ENCODE data around the gene ZMYM3. TPM values are rescaled to one million over a fixed set of nuclear protein-coding genes. Genes with fewer than 3 reads are reported as not detected.
A peak's percentile ranks its signal among the peaks of the same experiment; 100 is the strongest.

Gene ZMYM3
- total and polyA plus RNA-seq, 2 experiments from 2014 or later: 31.0 to 71.1 TPM

- H3K4me3 Mint-ChIP-seq: peak overlapping the region; percentile 92
- TF ChIP-seq REST (IDR thresholded peaks at IDR 0.05; ENCODE audit: unreplicated experiment) (no peak), ETS1 (IDR thresholded peaks at IDR 0.05) (no peak), CTCF (conservative IDR thresholded peaks at IDR 0.05; ENCODE audit: low read depth in 2 of 2) (no peak), JUNB (IDR thresholded peaks at IDR 0.05; ENCODE audit: unreplicated experiment) (no peak), NANOG (IDR thresholded peaks at IDR 0.05; ENCODE audit: borderline replicate concordance) (no peak)
- H3K27me3 ChIP-seq (ENCODE audit: insufficient read depth): no peaks in the 10 kb centered on the region
- no peak overlapping the region for H3K4me3 ChIP-seq
- H3F3A ChIP-seq (replicated peaks; ENCODE audit: low read depth): no peaks in the 10 kb centered on the region
- H3K36me3 ChIP-seq (ENCODE audit: insufficient read depth): no peaks in the 10 kb centered on the region; the same call in 1 of the 2 replicates
- DNase-seq (ENCODE audit: low spot score): no peak
- H3K4me2 ChIP-seq: no peak overlapping the region
- H4K20me1 ChIP-seq (replicated peaks; ENCODE audit: insufficient read depth): no peaks in the 10 kb centered on the region; the same call in 1 of the 2 replicates
- no peak overlapping the region; the same call in 1 of the 2 replicates for H3K27ac Mint-ChIP-seq
- no peaks in the 10 kb centered on the region for H3K9me2 ChIP-seq (ENCODE audit: insufficient read depth)
- H3K4me1 ChIP-seq (ENCODE audit: insufficient read depth): peaks cover 9% of the 10 kb centered on the region
- H3K4me1 Mint-ChIP-seq: peaks cover 15% of the 10 kb centered on the region
- H3K27me3 Mint-ChIP-seq (ENCODE audit: insufficient read depth, low read depth, poor library complexity): peaks cover 10% of the 10 kb centered on the region
- H3K27ac ChIP-seq (ENCODE audit: low read depth): no peak overlapping the region
- no peak for ATAC-seq
- no peak overlapping the region for H2AFZ ChIP-seq
- no peaks in the 10 kb centered on the region for H3K9me3 Mint-ChIP-seq
- peaks cover 16% of the 10 kb centered on the region for H3K79me2 ChIP-seq (replicated peaks; ENCODE audit: insufficient read depth)
- peaks cover 53% of the 10 kb centered on the region for H3K36me3 Mint-ChIP-seq (ENCODE audit: low read depth)
Measured at GRCh38 chrX:71250841-71251240, 3.1 kb downstream of the ZMYM3 start.

- H3K4me2 ChIP-seq: no peak overlapping the region
- H3K4me3 ChIP-seq: no peak overlapping the region
- H3F3A ChIP-seq (replicated peaks; ENCODE audit: low read depth): no peaks in the 10 kb centered on the region
- H3K27me3 Mint-ChIP-seq (ENCODE audit: insufficient read depth, low read depth, poor library complexity): peaks cover 6% of the 10 kb centered on the region
- H3K9me3 Mint-ChIP-seq: no peaks in the 10 kb centered on the region
- no peaks in the 10 kb centered on the region for H3K4me1 Mint-ChIP-seq
- TF ChIP-seq CREB1 (CRISPR knock-in tag; IDR thresholded peaks at IDR 0.05; ENCODE audit: low read depth) (no peak), ZNF462 (CRISPR knock-in tag; IDR thresholded peaks at IDR 0.05) (no peak)
- no peak overlapping the region for H3K27ac ChIP-seq (ENCODE audit: low read depth)
- H3K9me2 ChIP-seq (ENCODE audit: insufficient read depth): no peaks in the 10 kb centered on the region
- no peak overlapping the region for H2AFZ ChIP-seq
- DNase-seq (ENCODE audit: low spot score) (no peak), ATAC-seq (no peak)
- no peak overlapping the region for H3K27ac Mint-ChIP-seq
- no peaks in the 10 kb centered on the region for H3K4me1 ChIP-seq (ENCODE audit: insufficient read depth)
- H3K27me3 ChIP-seq (ENCODE audit: insufficient read depth): no peaks in the 10 kb centered on the region
- H4K20me1 ChIP-seq (replicated peaks; ENCODE audit: insufficient read depth): no peaks in the 10 kb centered on the region
- no peaks in the 10 kb centered on the region for H3K36me3 ChIP-seq (ENCODE audit: insufficient read depth)
- no peaks in the 10 kb centered on the region for H3K79me2 ChIP-seq (replicated peaks; ENCODE audit: insufficient read depth)
- H3K36me3 Mint-ChIP-seq (ENCODE audit: low read depth): peaks cover 97% of the 10 kb centered on the region
- H3K4me3 Mint-ChIP-seq: no peak overlapping the region
Measured at GRCh38 chrX:71245159-71245558, 8.8 kb downstream of the ZMYM3 start.
